DLD1 (cell line): ENCODE measurements around the gene RAB3B.
"Not testable (repeated sequence)": the region's sequence is repeated elsewhere in the genome, so short reads cannot be mapped to it uniquely, and the experiment has no call there.

Source experiments
- in situ Hi-C: cut with HindIII; loops from 2 replicates; pipeline ENCODE4 v1.10.0; 2017; ENCODE audit warnings: low sequenced_read_pairs

RAB3B gene

GRCh38 chr1:51989582-51990477 is 670 bp downstream of the RAB3B start:
- in situ Hi-C loops = no loop called here

DNA sequence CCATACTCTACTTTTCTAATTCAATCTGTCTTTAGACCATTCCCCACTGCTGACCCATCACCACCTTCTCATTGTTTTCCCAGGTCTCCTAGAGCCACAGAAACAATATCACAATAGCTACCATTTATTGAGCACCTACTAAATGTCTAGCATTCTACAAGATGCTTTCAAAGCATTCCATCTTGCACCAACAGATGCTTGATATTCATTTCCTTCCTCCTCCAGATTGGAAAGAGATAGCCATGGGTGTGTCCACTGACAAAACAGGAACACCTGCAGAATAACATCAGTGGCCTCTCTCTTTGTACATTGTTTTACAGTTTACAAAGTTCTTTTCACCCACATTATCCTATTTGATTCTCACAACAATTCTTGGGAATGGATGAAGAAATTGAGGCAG is 2.2 kb downstream of the RAB3B start:
- in situ Hi-C loops = no loop called here

GRCh38 chr1:51986718-51987117 is 3.8 kb downstream of the RAB3B start:
- in situ Hi-C loops = no loop called here

GRCh38 chr1:51982161-51982560 is 8.3 kb downstream of the RAB3B start:
- in situ Hi-C loops = no loop called here

DNA sequence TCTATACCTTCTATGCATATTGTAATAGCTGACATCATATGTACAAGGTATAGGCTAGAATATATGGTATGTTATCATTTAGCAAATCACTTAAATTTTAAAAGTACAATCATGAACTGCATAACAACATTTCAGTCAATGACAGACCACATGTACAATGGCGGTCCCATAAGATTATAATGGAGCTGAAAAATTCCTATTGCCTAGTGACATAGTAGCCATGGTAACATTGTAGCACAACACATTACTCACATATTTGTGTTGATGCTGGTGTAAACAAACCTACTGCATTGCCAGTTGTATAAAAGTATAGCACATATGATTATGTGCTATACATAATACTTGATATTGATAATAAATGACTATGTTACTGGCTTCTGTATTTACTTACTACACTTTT is 8.9 kb downstream of the RAB3B start:
- in situ Hi-C loops = no loop called here

- in situ Hi-C loops = no loop called here
These were observed 12.4 kb downstream of the RAB3B start for GRCh38 chr1:51978099-51978498.

- in situ Hi-C loops = no loop called here
These were observed 13.5 kb downstream of the RAB3B start for GRCh38 chr1:51976846-51977602.

GRCh38 chr1:51973587-51974474 is 16.7 kb downstream of the RAB3B start:
- in situ Hi-C loops = no loop called here

DNA sequence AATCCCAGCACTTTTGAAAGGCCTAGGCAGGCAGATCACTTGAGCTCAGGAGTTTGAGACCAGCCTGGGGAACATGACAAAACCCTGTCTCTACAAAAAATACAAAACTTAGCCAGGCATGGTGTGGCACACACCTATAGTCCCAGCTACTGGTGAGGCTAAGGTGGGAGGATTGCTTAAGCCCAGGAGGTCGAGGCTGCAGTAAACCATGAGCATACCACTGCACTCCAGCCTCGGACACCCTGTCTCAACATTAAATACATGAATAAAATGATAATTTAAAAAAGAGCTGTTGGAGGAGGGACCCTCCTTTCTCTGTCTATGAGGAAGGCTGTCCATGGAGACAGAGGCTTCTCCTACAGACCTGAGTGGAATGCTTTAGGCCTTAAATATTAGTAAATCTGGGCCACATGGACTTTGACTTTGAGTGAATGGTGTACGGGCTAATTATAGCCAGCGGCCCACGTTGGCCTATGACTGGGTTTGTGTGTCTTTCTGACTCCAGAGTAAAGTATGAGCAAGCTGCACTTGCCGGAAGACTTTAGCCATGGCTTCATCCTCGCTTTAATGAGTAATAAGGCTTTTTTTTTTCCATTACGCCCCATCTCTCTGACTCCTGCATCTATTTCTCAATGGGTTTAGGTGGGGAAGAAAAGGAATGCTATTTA is 21.3 kb downstream of the RAB3B start:
- in situ Hi-C loops = no loop called here

DNA sequence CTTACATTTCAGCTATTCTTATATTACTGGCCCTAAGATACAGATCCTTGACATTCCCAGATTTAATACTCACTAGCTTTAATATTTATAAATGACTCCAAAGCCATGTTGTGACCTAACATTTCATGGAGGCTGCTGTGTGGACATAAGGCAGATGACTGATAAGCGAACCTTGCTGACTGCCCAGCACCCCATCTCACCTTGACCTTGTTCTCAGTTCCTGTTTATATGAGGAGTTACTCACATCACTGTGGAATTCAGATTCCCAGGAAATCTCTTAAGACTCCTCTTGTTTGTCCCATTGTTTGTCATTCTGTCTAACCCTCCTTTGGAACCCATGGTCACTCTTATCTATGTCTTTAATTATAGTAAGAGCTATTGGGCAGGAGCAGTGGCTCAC is 21.9 kb downstream of the RAB3B start:
- in situ Hi-C loops = no loop called here

- in situ Hi-C loops = not testable (repeated sequence)
These were observed 23.2 kb downstream of the RAB3B start for GRCh38 chr1:51967213-51967791.

DNA sequence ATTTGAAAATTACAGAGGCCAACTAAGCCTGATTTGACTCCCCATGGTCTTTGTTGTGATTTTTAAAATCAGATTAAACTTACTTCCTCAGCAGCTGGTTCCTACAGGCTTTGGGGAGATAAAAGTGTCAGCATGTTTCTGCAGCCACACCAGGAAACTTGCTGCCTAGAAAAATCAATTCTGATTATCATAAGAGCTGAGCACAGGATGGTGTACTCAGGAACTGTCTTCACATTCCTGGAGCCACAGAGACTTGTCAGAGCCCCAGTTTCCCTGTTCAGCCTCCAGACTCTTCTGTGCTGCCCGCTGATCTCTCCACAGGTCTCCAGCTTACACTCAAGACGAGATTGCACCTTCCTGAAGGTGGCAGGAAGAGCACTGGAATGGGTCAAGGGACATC is 23.9 kb downstream of the RAB3B start:
- in situ Hi-C loops = no loop called here

- in situ Hi-C loops = no loop called here
These were observed 26.2 kb downstream of the RAB3B start for GRCh38 chr1:51964309-51964696.

- in situ Hi-C loops = no loop called here
These were observed 26.8 kb downstream of the RAB3B start for GRCh38 chr1:51963592-51964308.

DNA sequence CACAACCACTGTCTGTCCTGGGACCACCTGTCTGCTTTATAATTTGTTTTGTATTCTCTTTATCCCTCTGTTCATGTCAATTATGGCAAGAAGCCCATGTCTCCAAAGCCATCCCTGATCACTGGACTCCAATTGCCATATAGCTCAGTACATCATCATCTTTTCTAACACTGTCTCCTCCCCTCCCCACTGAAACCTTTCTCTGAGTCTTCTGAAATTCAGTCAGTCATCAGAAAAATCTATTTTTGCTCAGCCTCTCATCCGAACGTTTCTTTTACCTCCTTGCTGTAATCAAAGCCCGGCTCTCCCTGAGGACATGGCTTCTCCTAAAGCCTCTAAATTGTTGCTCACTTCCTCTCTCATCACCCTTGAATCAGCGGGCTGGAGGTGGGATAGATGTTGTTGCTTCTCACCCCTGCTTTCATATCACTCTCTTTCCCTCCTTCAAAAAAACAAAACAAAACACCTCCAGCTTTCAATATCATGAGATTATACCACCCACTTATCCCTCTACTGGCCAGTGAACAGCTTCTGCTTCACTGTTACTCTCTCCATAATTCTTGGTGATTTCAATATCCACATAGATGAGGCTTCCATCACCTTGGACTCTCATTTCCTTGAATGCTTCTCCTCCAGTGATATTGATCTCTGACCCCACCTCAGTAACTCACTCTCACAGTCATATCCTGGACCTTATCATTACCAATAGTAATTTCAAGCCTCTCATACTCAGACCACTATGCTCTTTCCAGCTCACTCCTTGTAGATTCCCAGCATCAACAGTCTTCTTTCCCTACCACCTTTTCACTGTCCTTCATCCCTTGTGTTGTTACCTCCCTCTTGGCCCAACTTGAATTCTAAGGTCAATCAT is 27.8 kb downstream of the RAB3B start:
- in situ Hi-C loops = no loop called here

DNA sequence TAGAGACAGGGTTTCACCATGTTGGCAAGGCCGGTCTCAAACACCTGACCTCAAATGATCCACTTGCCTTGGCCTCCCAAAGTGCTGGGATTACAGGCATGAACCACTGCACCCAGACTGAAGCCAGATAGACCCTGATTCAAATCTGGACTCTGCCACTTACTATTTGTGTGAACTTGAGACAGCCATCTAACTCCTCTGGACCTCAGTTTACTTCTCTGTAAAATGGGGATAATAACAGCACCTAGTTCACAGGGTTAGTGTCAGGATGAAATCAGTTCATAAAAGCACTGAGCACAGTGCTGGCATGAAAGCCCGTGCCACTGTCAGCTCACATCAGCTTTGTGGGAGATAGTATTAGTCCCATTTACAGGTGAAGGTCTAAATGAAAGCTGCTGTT is 28.5 kb downstream of the RAB3B start:
- in situ Hi-C loops = no loop called here

- in situ Hi-C loops = no loop called here
These were observed 29.3 kb downstream of the RAB3B start for GRCh38 chr1:51961231-51961630.

- in situ Hi-C loops = no loop called here
These were observed 30.2 kb downstream of the RAB3B start for GRCh38 chr1:51960262-51960661.

DNA sequence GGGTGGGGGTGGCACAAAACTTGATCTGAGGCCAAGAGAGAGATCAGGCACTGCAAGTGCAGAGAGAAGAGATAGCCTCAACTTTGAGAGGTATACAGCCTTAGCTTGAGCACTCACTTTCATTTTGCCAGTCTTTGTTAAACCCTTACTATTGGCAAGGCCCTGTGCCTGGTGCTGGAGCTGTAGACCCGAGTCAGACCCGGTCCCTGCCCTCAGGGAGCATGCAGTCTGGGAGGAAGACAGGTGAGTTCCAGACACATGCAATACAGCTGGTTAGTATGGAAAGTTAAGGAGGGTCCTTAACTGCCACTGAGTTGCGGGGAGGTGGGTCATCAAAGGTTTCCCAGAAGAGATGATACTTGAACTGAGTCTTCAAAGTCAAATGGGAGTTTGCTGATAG is 31.7 kb downstream of the RAB3B start:
- in situ Hi-C loops = no loop called here
